ENCODE data around the gene APMAP. TPM values are rescaled to one million over a fixed set of nuclear protein-coding genes. Genes with fewer than 3 reads are reported as not detected.

The APMAP gene
- total and polyA plus RNA-seq, 10 of the 15 experiments (the other 5 are each of a cell fraction or from before 2014, with no cell fraction given), result 12.1 to 60.2 (median 32.7) TPM

DNA sequence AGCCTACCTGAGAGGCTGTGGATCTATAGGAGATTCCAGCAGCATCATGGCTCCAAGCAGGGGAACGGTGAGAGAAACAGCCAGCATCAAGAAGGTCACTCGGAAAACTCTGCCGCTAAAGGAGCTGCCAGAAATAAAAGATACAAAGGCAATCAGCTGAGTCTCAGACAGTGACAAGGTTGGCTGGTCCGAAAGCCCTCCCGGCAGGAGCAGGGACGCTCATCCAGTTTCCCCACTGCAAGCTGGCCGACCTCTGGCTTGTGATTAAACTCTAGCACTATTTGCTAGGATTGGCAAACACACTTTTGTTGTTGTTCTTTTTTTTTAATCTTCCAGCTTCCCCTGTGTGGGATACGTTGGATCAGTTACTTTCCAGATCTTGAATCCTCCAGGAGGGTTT, 8.7 kb downstream of the APMAP start:
- FAIRE-seq (no peak), ATAC-seq (no peak), DNase-seq (ENCODE audit: low read depth, low spot score) (no peak)
- ChIA-PET CTCF (interaction anchor here (1.6 kb wide), 1 partner anchor 82 kb away, joined by 6 read pairs; no protein-coding TSS in a partner anchor), RAD21 (ENCODE audit: unreplicated experiment) (no interaction called here), POLR2A (interaction anchor here (0.6 kb wide), 1 partner anchor 70 kb away, joined by 3 read pairs; no protein-coding TSS in a partner anchor), SMC1A (ENCODE audit: uncharacterized antibody, unreplicated experiment) (interaction anchor here (0.7 to 1.7 kb wide), 2 partner anchors 10 to 78 kb away, joined by 3 to 4 read pairs; no protein-coding TSS in a partner anchor)
- Histone ChIP-seq H3K4me1 (ENCODE audit: control insufficient read depth, insufficient read depth, low read length) (no peaks in the 10 kb centered on the region), H3K27me3 (replicated peaks in 1 of 2; ENCODE audit: control insufficient read depth in 2 of 2, insufficient read depth in 2 of 2, low read length in 1 of 2) (no peaks in the 10 kb centered on the region), H3K4me3 (no peak overlapping the region), H3K9me3 (replicated peaks; ENCODE audit: control insufficient read depth, insufficient read depth, low read length) (peaks cover 9% of the 10 kb centered on the region; the same call in 2 of the 3 replicates), H3K36me3 (ENCODE audit: control insufficient read depth in 2 of 2, insufficient read depth in 2 of 2, low read length in 1 of 2) (peaks cover 8 to 13% of the 10 kb centered on the region in 2 experiments), H3K79me2 (ENCODE audit: control insufficient read depth, insufficient read depth, low read length) (peaks cover 14% of the 10 kb centered on the region), H3K27ac (ENCODE audit: control insufficient read depth, insufficient read depth) (no peak overlapping the region), H3K4me2 (ENCODE audit: control insufficient read depth, insufficient read depth) (no peak overlapping the region), H2AFZ (ENCODE audit: control insufficient read depth, low read depth, low read length) (no peak overlapping the region), H4K20me1 (ENCODE audit: control insufficient read depth, insufficient read depth) (no peaks in the 10 kb centered on the region), H3K9ac (ENCODE audit: control insufficient read depth, insufficient read depth, low read length) (no peak overlapping the region)
- intact Hi-C loops (cut with micrococcal nuclease; ENCODE audit: unreplicated experiment) (no loop called here), in situ Hi-C loops (cut with MboI) (no loop called here)
- no TSS peak for BruUV-seq (replicated peaks)
- WGBS (ENCODE audit: insufficient coverage, insufficient replicate concordance, low lambda C conversion rate, missing lambda C conversion rate), result 98% methylated on average over 8 of the region's 8 CpGs
- no peak for TF ChIP-seq MTA2 (IDR thresholded peaks at IDR 0.05; ENCODE audit: low read depth)
- TF ChIP-seq NRF1 (conservative IDR thresholded peaks at IDR 0.05; ENCODE audit: low read depth, low read length), result no peak
- TF ChIP-seq ETV6 (conservative IDR thresholded peaks at IDR 0.05 in 1 of 2, IDR thresholded peaks at IDR 0.05 in 1 of 2; ENCODE audit: borderline replicate concordance in 1 of 2, low read depth in 1 of 2), result no peak
- TF ChIP-seq KAT2A (conservative IDR thresholded peaks at IDR 0.05; ENCODE audit: control insufficient read depth, low read depth, low read length), result no peak
- no peak for TF ChIP-seq MYB (IDR thresholded peaks at IDR 0.05; ENCODE audit: borderline replicate concordance, low read depth, low read length)
- no peak for TF ChIP-seq TAF1 (IDR thresholded peaks at IDR 0.05; ENCODE audit: borderline replicate concordance, low read depth, low read length)
- TF ChIP-seq NFYB (IDR thresholded peaks at IDR 0.05; ENCODE audit: insufficient read depth, low read depth, low read length), result no peak
- TF ChIP-seq CTCF (IDR thresholded peaks at IDR 0.05 in 2 of 3, conservative IDR thresholded peaks at IDR 0.05 in 1 of 3; ENCODE audit: control insufficient read depth in 2 of 3, extremely low read depth in 1 of 3, insufficient read depth in 1 of 3, low read depth in 3 of 3, low read length in 3 of 3), result no peak
- no peak for TF ChIP-seq ZNF592 (IDR thresholded peaks at IDR 0.05)
- no peak for TF ChIP-seq SMAD5 (IDR thresholded peaks at IDR 0.05; ENCODE audit: low read depth)
- no peak for TF ChIP-seq MXI1 (IDR thresholded peaks at IDR 0.05; ENCODE audit: low read depth, low read length)
- TF ChIP-seq, protein P1, sequence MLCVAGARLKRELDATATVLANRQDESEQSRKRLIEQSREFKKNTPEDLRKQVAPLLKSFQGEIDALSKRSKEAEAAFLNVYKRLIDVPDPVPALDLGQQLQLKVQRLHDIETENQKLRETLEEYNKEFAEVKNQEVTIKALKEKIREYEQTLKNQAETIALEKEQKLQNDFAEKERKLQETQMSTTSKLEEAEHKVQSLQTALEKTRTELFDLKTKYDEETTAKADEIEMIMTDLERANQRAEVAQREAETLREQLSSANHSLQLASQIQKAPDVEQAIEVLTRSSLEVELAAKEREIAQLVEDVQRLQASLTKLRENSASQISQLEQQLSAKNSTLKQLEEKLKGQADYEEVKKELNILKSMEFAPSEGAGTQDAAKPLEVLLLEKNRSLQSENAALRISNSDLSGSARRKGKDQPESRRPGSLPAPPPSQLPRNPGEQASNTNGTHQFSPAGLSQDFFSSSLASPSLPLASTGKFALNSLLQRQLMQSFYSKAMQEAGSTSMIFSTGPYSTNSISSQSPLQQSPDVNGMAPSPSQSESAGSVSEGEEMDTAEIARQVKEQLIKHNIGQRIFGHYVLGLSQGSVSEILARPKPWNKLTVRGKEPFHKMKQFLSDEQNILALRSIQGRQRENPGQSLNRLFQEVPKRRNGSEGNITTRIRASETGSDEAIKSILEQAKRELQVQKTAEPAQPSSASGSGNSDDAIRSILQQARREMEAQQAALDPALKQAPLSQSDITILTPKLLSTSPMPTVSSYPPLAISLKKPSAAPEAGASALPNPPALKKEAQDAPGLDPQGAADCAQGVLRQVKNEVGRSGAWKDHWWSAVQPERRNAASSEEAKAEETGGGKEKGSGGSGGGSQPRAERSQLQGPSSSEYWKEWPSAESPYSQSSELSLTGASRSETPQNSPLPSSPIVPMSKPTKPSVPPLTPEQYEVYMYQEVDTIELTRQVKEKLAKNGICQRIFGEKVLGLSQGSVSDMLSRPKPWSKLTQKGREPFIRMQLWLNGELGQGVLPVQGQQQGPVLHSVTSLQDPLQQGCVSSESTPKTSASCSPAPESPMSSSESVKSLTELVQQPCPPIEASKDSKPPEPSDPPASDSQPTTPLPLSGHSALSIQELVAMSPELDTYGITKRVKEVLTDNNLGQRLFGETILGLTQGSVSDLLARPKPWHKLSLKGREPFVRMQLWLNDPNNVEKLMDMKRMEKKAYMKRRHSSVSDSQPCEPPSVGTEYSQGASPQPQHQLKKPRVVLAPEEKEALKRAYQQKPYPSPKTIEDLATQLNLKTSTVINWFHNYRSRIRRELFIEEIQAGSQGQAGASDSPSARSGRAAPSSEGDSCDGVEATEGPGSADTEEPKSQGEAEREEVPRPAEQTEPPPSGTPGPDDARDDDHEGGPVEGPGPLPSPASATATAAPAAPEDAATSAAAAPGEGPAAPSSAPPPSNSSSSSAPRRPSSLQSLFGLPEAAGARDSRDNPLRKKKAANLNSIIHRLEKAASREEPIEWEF (IDR thresholded peaks at IDR 0.05; ENCODE audit: insufficient replicate concordance, low read depth, low read length), result no peak
